SK-N-SH (cell line): ENCODE data around the gene LHX4. TPM values are rescaled to one million over a fixed set of nuclear protein-coding genes. Genes with fewer than 3 reads are reported as not detected.

Experiments
- CTCF ChIA-PET: fragments of 300-600, 350-600 bp; formaldehyde crosslinking; extraction: SDS; loops from one replicate; lab custom pipeline; 2021; lab: Yijun Ruan, JAX
- POLR2A ChIA-PET: fragments of 350-600 bp; sonication (Branson Sonifier 250); formaldehyde crosslinking; extraction: SDS; loops from one replicate; lab custom pipeline; 2020; ENCODE audit warnings: antibody characterized with exemption, inconsistent platforms; lab: Yijun Ruan, JAX
- DNase-seq: peaks from one replicate; pipeline ENCODE4 v3.0.0; 2012
- H2AFZ ChIP-seq: fragments of 200-600 bp; sonication (generic); 2 replicates; pipeline ENCODE4 v1.8.1; 2016; ENCODE audit warnings: antibody characterized with exemption, mild to moderate bottlenecking, low read depth
- H3F3A ChIP-seq: fragments of 200-600 bp; sonication (generic); replicated peaks from 2 replicates; pipeline ENCODE3; 2016; ENCODE audit warnings: antibody characterized with exemption, mild to moderate bottlenecking; ENCODE audit not compliant: insufficient read depth
- H3K27ac ChIP-seq, 2 experiments: fragments of 200-500 bp in 1 of 2; fragments of 200-600 bp in 1 of 2; sonication (Bioruptor generic) in 1 of 2; sonication (generic), shearing (Covaris generic) in 1 of 2; 2 replicates each; pipeline versions ENCODE4 v1.5.1 to v1.6.1; 2014 to 2016; ENCODE audit warnings: low read depth in 2 of 2, inconsistent platforms in 1 of 2, low read length in 1 of 2, mild to moderate bottlenecking in 1 of 2, mixed read lengths in 1 of 2
- H3K27me3 ChIP-seq: fragments of 200-600 bp; sonication (generic), shearing (Covaris generic); 2 replicates; pipeline ENCODE4 v1.6.1; 2016; ENCODE audit warnings: mixed run types; ENCODE audit not compliant: insufficient read depth
- H3K36me3 ChIP-seq, 2 experiments: fragments of 200-500 bp in 1 of 2; fragments of 200-600 bp in 1 of 2; sonication (Bioruptor generic) in 1 of 2; sonication (generic) in 1 of 2; replicated peaks in 1 of 2; 2 replicates each; pipeline versions ENCODE3 to v1.5.1; 2014 to 2016; ENCODE audit warnings: low read length in 1 of 2, mild to moderate bottlenecking in 1 of 2; ENCODE audit not compliant: insufficient read depth in 2 of 2, control insufficient read depth in 1 of 2
- H3K4me1 ChIP-seq, 2 experiments: fragments of 200-500 bp in 1 of 2; fragments of 200-600 bp in 1 of 2; sonication (Bioruptor generic) in 1 of 2; sonication (generic), shearing (Covaris generic) in 1 of 2; 2 replicates each; pipeline versions ENCODE4 v1.5.1 to v1.6.1; 2014 to 2016; ENCODE audit warnings: low read depth in 1 of 2, low read length in 1 of 2, mixed run types in 1 of 2; ENCODE audit not compliant: insufficient read depth in 2 of 2, control insufficient read depth in 1 of 2
- H3K4me2 ChIP-seq: fragments of 200-600 bp; sonication (generic), shearing (Covaris generic); 2 replicates; pipeline ENCODE4 v1.6.1; 2017; ENCODE audit warnings: mixed run types
- H3K4me3 ChIP-seq, 2 experiments: fragments of 200-500 bp in 1 of 2; fragments of 200-600 bp in 1 of 2; sonication (Bioruptor generic) in 1 of 2; sonication (generic), shearing (Covaris generic) in 1 of 2; 2 replicates each; pipeline versions ENCODE4 v1.5.1 to v1.8.1; 2014 to 2016; ENCODE audit warnings: low read depth in 2 of 2, inconsistent platforms in 1 of 2, low read length in 1 of 2, mild to moderate bottlenecking in 1 of 2, mixed read lengths in 1 of 2, moderate library complexity in 1 of 2
- H3K79me2 ChIP-seq: fragments of 200-600 bp; sonication (generic); 2 replicates; pipeline ENCODE4 v1.8.1; 2017; ENCODE audit warnings: mild to moderate bottlenecking; ENCODE audit not compliant: insufficient read depth
- H3K9ac ChIP-seq: fragments of 200-600 bp; sonication (generic); 2 replicates; pipeline ENCODE4 v1.6.1; 2017; ENCODE audit warnings: mixed run types
- H3K9me2 ChIP-seq: fragments of 200-600 bp; sonication (generic); 2 replicates; pipeline ENCODE4 v1.6.1; 2017; ENCODE audit warnings: mixed run types
- H3K9me3 ChIP-seq: fragments of 200-600 bp; sonication (generic); 2 replicates; pipeline ENCODE4 v1.6.1; 2017; ENCODE audit warnings: mixed run types, mild to moderate bottlenecking, moderate library complexity
- H4K20me1 ChIP-seq: fragments of 200-600 bp; sonication (generic); 2 replicates; pipeline ENCODE4 v1.6.1; 2017; ENCODE audit warnings: mild to moderate bottlenecking, mixed run types; ENCODE audit not compliant: insufficient read depth
- ELF1 ChIP-seq: IDR thresholded peaks from 2 replicates; pipeline ENCODE4 v1.4.0; 2012
- EP300 ChIP-seq, 2 experiments: IDR thresholded peaks; 2 replicates each; pipeline versions ENCODE4 v1.4.0 to v1.6.1; 2012; ENCODE audit warnings: borderline replicate concordance in 1 of 2, low read depth in 1 of 2, low read length in 1 of 2
- EZH2phosphoT487 ChIP-seq: fragments of 200-600 bp; sonication (generic); IDR thresholded peaks from 2 replicates; pipeline ENCODE4 v1.6.1; 2017; ENCODE audit warnings: low read depth, mixed run types, mild to moderate bottlenecking, antibody characterized with exemption, moderate library complexity, borderline replicate concordance
- FOSL2 ChIP-seq: IDR thresholded peaks from 2 replicates; pipeline ENCODE4 v1.4.0; 2012; ENCODE audit warnings: low read depth, mild to moderate bottlenecking, moderate library complexity, borderline replicate concordance
- FOXJ3 ChIP-seq: sonication (generic); formaldehyde crosslinking; IDR thresholded peaks from 2 replicates; pipeline ENCODE4 v1.5.1; 2020; ENCODE audit warnings: mild to moderate bottlenecking, missing genetic modification reagents
- FOXM1 ChIP-seq: IDR thresholded peaks from 2 replicates; pipeline ENCODE4 v1.4.0; 2012; ENCODE audit warnings: low read depth, mild to moderate bottlenecking
- GABPA ChIP-seq: IDR thresholded peaks from 2 replicates; pipeline ENCODE4 v1.4.0; 2012; ENCODE audit warnings: low read depth, mild to moderate bottlenecking
- GATA2 ChIP-seq: sonication (generic); formaldehyde crosslinking; IDR thresholded peaks from 2 replicates; pipeline ENCODE4 v1.5.0; 2020; ENCODE audit warnings: mild to moderate bottlenecking, missing genetic modification reagents
- JUND ChIP-seq: IDR thresholded peaks from 2 replicates; pipeline ENCODE4 v1.4.0; 2012
- MEF2A ChIP-seq: IDR thresholded peaks from 2 replicates; pipeline ENCODE4 v1.4.0; 2012; ENCODE audit warnings: low read depth, borderline replicate concordance
- NRF1 ChIP-seq: IDR thresholded peaks from 2 replicates; pipeline ENCODE4 v1.6.1; 2012; ENCODE audit warnings: low read depth, mild to moderate bottlenecking, low read length
- POLR2AphosphoS5 ChIP-seq: IDR thresholded peaks from 2 replicates; pipeline ENCODE4 v1.6.1; 2012; ENCODE audit warnings: low read depth, low read length
- RCOR1 ChIP-seq: fragments of 150-350 bp; IDR thresholded peaks from 2 replicates; pipeline ENCODE4 v1.6.1; 2017; ENCODE audit warnings: antibody characterized with exemption, low read length
- RFX5 ChIP-seq: IDR thresholded peaks from 2 replicates; pipeline ENCODE4 v1.6.1; 2012; ENCODE audit warnings: mild to moderate bottlenecking, improper control_type of control experiment, low read length
- RXRA ChIP-seq: IDR thresholded peaks from 2 replicates; pipeline ENCODE4 v1.4.0; 2012; ENCODE audit warnings: low read depth, mild to moderate bottlenecking, borderline replicate concordance
- SIN3A ChIP-seq: IDR thresholded peaks from 2 replicates; pipeline ENCODE4 v1.6.1; 2012; ENCODE audit warnings: low read depth, mild to moderate bottlenecking, low read length, moderate library complexity, borderline replicate concordance
- SMC3 ChIP-seq: IDR thresholded peaks from 2 replicates; pipeline ENCODE4 v1.6.1; 2012; ENCODE audit warnings: low read depth, low read length, improper control_type of control experiment
- TAF1 ChIP-seq: IDR thresholded peaks from 2 replicates; pipeline ENCODE4 v1.6.1; 2012; ENCODE audit warnings: low read depth, mild to moderate bottlenecking, low read length, moderate library complexity, borderline replicate concordance
- TCF12 ChIP-seq: IDR thresholded peaks from 2 replicates; pipeline ENCODE4 v1.4.0; 2012
- TEAD4 ChIP-seq: IDR thresholded peaks from 2 replicates; pipeline ENCODE4 v1.4.0; 2012; ENCODE audit warnings: mild to moderate bottlenecking, borderline replicate concordance; ENCODE audit not compliant: insufficient read depth
- WGBS: methylation state at CpG from one replicate; pipeline ENCODE4 v1.1.6; 2017; ENCODE audit warnings: low lambda C conversion rate; 5-methylcytosine and 5-hydroxymethylcytosine counted together
- polyA plus RNA-seq, 3 experiments: library from polyadenylated mRNA; depleted of rRNA; stranded (reverse); fragments of >200 nt; gene quantifications; 2 replicates each; pipeline ENCODE4 v1.2.3, GENCODE V29; 2012
- TF ChIP-seq, protein P1 (sequence below): fragments of 150-350 bp; IDR thresholded peaks from 2 replicates; pipeline ENCODE4 v1.6.1; 2017; ENCODE audit warnings: antibody characterized with exemption, low read length, low read depth, borderline replicate concordance
- TF ChIP-seq, protein P2 (sequence below): fragments of 150-350 bp; IDR thresholded peaks from 2 replicates; pipeline ENCODE4 v1.6.1; 2016; ENCODE audit warnings: mild to moderate bottlenecking, low read depth, low read length
- TF ChIP-seq, protein P3 (sequence below): IDR thresholded peaks from 2 replicates; pipeline ENCODE4 v1.4.0; 2012; ENCODE audit warnings: low read depth
- TF ChIP-seq, protein P4 (sequence below): IDR thresholded peaks from 2 replicates; pipeline ENCODE4 v1.4.0; 2012; ENCODE audit warnings: low read depth, borderline replicate concordance
- TF ChIP-seq, protein P5 (sequence below): IDR thresholded peaks from 2 replicates; pipeline ENCODE4; 2012

The LHX4 gene
- polyA plus RNA-seq, 1 of the 3 experiments (the other 2 are of a cell fraction) = not detected

DNA sequence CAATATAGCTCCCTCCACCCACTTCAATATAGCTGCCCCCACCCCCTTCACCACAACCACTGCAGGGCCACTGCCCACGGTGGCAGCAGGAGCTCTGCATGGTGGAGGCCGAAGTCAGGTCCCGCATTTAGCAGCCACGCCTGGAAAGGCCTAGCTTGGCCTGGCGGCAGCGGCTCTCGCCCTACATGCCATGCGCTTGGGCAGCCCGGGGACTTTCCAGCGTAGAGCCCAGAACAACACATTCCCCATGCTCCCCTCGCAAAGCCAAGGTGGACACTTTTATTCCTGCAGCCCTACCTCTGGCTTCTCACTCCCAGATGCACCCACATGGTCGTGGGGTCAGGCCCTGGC lies 37.1 kb downstream of the LHX4 start:
- Histone ChIP-seq H3K9ac (no peak overlapping the region), H3K4me2 (no peak overlapping the region), H3K9me3 (no peaks in the 10 kb centered on the region), H3K4me1 (peaks cover 0 to 7% of the 10 kb centered on the region in 2 experiments; a peak in 1 of 4 replicates), H3K27me3 (no peaks in the 10 kb centered on the region), H3K9me2 (no peaks in the 10 kb centered on the region), H4K20me1 (no peaks in the 10 kb centered on the region), H3K27ac (no peak overlapping the region), H3F3A (no peaks in the 10 kb centered on the region), H3K4me3 (no peak overlapping the region), H3K36me3 (peaks cover 0 to 1% of the 10 kb centered on the region in 2 experiments), H3K79me2 (no peaks in the 10 kb centered on the region), H2AFZ (no peak overlapping the region)
- CTCF ChIA-PET = interaction anchor here (2.1 to 2.2 kb wide), 2 partner anchors 14 to 149 kb away, joined by 6 read pairs; no protein-coding TSS in a partner anchor
- POLR2A ChIA-PET = no interaction called here
- 93% methylated on average over 6 of the region's 12 CpGs for WGBS
- TF ChIP-seq, protein P1, sequence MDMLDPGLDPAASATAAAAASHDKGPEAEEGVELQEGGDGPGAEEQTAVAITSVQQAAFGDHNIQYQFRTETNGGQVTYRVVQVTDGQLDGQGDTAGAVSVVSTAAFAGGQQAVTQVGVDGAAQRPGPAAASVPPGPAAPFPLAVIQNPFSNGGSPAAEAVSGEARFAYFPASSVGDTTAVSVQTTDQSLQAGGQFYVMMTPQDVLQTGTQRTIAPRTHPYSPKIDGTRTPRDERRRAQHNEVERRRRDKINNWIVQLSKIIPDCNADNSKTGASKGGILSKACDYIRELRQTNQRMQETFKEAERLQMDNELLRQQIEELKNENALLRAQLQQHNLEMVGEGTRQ = no peak
- TF ChIP-seq TEAD4 (no peak), RXRA (no peak), TAF1 (no peak), POLR2AphosphoS5 (no peak), MEF2A (no peak), GATA2 (no peak), NRF1 (no peak), SIN3A (no peak), EZH2phosphoT487 (no peak), EP300 (IDR thresholded peaks at IDR 0.05; ENCODE audit: borderline replicate concordance in 1 of 2, low read depth in 1 of 2, low read length in 1 of 2) (no peak)
- no peak for DNase-seq

DNA sequence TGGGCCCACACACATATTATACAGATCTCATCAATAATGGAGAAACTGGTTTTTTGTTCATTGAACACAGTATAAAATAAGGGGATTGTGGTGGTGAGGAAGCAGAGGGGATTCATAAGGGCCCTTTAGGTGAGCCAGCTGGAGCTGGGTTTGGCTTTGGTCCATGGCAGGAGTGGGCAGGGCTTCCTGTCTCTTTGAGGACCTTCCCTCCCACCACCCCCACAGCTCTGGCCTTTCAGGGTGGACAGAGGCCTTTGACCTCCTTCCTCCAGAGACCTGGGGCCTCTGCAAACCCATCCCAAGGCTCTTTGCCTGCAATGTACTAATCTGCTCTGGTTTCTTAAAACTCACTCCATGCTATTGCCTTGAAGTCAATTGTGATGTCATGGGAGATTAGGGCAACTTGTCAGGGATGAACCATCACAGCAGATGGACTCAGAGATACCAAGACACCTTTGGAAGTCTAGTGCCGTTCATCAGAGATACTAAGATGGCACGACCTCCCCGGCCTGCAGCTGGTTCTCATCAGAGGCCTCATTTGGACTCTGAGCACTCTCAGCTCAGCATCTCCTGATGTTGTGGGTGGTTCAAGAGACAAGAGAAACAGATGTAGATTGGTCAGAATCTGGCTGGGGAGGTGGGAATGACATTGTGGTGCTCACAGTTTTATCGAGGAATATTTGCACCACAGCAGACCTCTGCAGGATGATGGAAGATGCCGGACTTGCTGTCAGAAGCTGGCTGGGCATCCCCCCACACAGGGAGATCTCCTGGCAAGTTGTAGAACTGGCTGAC lies 37.9 kb downstream of the LHX4 start:
- Histone ChIP-seq H3F3A (no peaks in the 10 kb centered on the region), H3K79me2 (no peaks in the 10 kb centered on the region), H3K4me1 (peaks cover 0 to 4% of the 10 kb centered on the region in 2 experiments; a peak in 1 of 4 replicates), H3K9me2 (no peaks in the 10 kb centered on the region), H3K9ac (no peak overlapping the region), H3K27ac (no peak overlapping the region), H3K36me3 (peaks cover 0 to 4% of the 10 kb centered on the region in 2 experiments), H4K20me1 (no peaks in the 10 kb centered on the region), H3K4me2 (no peak overlapping the region), H3K27me3 (no peaks in the 10 kb centered on the region), H2AFZ (no peak overlapping the region), H3K9me3 (no peaks in the 10 kb centered on the region), H3K4me3 (no peak overlapping the region)
- ChIA-PET CTCF (interaction anchor here (2.1 to 2.2 kb wide), 2 partner anchors 15 to 148 kb away, joined by 6 read pairs; no protein-coding TSS in a partner anchor), POLR2A (no interaction called here)
- DNase-seq = no peak
- WGBS = 88% methylated on average over 5 of the region's 5 CpGs
- no peak for TF ChIP-seq RFX5
- TF ChIP-seq FOXM1 = no peak
- TF ChIP-seq, protein P2, sequence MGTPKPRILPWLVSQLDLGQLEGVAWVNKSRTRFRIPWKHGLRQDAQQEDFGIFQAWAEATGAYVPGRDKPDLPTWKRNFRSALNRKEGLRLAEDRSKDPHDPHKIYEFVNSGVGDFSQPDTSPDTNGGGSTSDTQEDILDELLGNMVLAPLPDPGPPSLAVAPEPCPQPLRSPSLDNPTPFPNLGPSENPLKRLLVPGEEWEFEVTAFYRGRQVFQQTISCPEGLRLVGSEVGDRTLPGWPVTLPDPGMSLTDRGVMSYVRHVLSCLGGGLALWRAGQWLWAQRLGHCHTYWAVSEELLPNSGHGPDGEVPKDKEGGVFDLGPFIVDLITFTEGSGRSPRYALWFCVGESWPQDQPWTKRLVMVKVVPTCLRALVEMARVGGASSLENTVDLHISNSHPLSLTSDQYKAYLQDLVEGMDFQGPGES = no peak
- TF ChIP-seq ELF1 = no peak
- no peak for TF ChIP-seq GABPA
- no peak for TF ChIP-seq FOSL2
- TF ChIP-seq, protein P3, sequence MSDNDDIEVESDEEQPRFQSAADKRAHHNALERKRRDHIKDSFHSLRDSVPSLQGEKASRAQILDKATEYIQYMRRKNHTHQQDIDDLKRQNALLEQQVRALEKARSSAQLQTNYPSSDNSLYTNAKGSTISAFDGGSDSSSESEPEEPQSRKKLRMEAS = no peak
- TF ChIP-seq FOXJ3 = no peak
- no peak for TF ChIP-seq MEF2A
- TF ChIP-seq, protein P4, sequence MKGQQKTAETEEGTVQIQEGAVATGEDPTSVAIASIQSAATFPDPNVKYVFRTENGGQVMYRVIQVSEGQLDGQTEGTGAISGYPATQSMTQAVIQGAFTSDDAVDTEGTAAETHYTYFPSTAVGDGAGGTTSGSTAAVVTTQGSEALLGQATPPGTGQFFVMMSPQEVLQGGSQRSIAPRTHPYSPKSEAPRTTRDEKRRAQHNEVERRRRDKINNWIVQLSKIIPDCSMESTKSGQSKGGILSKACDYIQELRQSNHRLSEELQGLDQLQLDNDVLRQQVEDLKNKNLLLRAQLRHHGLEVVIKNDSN = no peak
- TF ChIP-seq, protein P5, sequence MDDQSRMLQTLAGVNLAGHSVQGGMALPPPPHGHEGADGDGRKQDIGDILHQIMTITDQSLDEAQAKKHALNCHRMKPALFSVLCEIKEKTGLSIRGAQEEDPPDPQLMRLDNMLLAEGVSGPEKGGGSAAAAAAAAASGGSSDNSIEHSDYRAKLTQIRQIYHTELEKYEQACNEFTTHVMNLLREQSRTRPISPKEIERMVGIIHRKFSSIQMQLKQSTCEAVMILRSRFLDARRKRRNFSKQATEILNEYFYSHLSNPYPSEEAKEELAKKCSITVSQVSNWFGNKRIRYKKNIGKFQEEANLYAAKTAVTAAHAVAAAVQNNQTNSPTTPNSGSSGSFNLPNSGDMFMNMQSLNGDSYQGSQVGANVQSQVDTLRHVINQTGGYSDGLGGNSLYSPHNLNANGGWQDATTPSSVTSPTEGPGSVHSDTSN = no peak
- TF ChIP-seq RCOR1 = no peak
- no peak for TF ChIP-seq JUND
- no peak for TF ChIP-seq POLR2AphosphoS5
- TF ChIP-seq TEAD4 = no peak
- TF ChIP-seq RXRA = no peak
- TF ChIP-seq SMC3 = no peak
- no peak for TF ChIP-seq TCF12
